Measurements from ENCODE around the gene DENND4A.
"Not testable (repeated sequence)": the region's sequence is repeated elsewhere in the genome, so short reads cannot be mapped to it uniquely, and the experiment has no call there.

DENND4A gene

DNA sequence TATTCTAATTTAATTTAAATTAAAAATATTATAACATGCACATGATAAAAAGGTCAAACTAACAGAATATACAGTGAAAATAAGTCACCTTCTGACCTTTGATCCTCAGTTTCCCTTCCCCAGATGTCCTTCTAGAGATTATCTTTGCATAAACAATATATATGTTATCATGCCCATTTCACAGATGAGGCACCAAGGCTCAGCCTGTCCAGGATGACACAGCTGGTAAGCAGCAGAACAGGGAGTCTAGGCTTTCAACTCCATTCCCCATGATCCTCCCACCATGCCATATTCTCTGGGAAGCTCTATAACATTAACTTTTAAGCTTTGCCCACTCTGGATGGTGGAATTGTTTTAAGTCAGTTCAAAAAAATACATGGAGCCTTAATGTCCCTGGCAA lies 169.0 kb downstream of the DENND4A start:
- DNase-seq, result no peak

- no peak for DNase-seq
These were observed 170.5 kb downstream of the DENND4A start, which contains the start of gene SLC24A1 for GRCh38 chr15:65621638-65622037. TSS of gene SLC24A1 (plus strand) at chr15:65621938. CDS start at chr15:65624081, 2,143 bp downstream.

DNA sequence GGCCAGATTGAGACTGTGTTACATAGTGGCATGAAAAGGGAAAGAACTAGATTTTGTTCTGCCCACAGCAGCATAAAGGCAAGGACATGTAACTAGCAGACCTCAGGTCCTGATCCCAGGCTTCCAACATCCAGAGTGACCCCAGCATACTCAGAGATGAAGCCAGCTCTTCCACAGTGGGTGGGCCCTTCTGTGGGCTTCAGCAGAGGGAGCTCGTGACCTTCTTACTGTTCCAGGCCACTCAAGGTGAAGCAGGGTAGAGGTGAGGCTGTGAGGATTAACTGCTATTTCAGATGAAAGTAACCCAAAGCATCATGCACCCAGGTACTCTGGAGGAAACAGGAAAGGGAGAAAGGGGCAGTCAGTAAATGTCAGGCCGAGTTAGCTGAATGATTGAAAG lies 171.3 kb downstream of the DENND4A start:
- no peak for DNase-seq

DNA sequence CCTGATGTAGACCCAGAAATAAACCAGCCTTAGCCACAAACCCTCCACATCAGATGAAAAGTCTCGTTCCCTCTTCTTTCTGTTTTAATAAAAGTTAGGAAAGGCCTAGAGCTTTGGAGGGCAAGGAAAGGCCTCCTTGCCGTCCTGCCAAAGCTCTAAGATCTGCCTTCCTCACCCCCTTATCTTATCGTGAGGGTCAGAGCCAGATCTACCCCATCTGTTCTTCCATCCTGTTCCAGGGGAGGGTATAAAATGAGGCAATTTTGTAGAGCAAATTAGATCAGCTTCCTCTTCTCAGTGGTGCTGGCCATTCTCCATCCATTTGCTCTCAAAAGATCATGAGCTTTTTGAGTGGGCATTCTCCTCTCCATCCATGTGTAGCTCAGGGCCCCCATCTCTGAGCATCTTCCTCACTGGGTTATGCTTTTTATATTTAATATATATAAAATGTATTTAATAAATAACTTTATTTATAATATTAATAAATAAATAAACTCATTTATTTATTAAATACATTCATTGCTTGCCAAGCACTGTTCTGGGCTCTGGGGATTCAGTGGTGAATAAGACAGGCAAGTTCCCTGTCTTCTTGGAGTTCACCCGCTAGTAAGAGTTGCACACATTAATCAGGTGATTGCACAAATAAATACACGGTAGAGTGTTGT lies 172.3 kb downstream of the DENND4A start:
- no peak for DNase-seq

DNA sequence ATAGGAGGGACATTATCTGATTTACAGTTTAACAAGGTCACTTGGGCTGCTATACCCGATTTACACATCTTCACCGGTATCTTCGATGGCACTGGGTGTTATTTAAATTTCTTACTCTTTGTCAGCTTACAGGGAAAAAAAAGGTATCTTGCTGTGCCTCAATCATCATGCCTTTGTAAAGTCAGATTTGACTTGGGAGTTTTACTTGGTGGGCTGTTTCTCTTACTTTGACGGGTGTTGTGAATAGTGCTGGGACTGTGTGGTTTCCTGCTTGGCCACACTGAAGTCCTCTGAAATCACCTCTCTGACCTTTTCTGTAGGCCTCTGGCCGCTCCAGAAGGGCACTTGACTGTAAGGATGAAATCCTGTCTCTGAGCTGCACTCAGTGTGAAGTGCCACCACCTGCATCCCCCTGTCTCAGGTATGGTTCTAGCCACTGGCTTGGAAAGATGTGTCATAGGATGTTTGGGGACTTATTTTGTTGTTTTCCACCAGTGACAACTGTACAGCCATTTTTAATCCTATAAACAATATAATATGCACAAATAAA lies 173.5 kb downstream of the DENND4A start:
- no peak for DNase-seq

DNA sequence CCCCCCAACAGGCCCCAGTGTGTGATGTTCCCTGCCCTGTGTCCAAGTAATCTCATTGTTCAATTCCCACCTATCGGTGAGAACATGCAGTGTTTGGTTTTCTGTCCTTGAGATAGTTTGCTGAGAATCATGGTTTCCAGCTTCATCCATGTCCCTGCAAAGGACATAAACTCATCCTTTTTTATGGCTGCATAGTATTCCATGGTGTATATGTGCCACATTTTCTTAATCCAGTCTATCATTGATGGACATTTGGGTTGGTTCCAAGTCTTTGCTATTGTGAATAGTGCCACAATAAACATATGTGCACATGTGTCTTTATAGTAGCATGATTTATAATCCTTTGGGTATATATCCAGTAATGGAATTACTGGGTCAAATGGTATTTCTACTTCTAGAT lies 176.2 kb downstream of the DENND4A start:
- DNase-seq, result not testable (repeated sequence)

DNA sequence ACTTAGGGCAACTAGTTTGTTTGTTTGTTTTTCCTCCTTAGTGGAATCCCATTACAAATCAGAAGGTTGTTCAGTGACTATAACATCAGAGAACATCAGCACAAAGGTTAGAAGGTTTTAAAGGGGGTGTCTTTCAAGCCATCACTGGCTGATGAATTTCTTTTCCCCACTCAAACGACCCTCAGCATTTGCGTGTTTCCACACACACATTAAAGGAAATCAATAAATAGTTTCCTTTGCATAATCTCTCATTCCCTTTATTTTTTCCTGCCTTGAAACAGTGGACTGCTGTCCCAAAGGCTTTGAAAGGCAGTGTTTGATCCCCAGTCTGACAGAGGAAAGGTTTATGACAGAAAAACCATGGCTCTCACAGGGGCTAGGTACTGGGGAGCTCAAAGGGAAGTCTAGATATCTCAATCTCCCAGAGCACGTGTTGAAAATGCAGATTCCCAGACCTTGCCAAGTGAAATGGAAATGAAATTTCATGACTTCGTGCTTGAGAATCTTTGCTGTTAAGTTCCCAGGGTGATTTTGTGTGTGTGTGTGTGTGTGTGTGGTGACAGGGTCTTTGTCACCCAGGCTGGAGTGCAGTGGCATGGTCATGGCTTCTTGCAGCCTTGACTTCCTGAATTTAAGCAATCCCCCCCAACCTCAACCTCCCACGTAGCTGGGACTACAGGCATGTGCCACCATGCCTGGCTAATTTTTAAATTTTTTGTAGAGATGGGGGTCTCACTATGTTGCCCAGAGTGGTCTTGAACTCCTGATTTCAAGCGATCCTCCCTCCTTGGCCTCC lies 178.9 kb downstream of the DENND4A start:
- no peak for DNase-seq

DNA sequence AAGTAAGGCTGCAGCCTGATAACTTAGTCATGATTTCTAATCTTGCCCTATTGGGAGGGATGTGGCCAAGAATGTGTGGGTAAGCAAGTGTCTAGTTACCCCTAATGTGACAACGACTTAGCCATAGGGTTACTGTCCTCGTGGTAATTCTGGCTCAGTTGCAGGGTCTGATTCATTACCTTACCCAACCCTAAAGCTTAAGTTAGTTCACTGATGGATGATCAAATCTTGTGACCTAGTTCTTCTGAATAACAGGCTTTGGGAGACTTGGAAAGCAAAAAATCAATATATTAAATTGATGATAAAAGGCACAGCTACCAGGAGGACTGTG lies 179.5 kb downstream of the DENND4A start:
- DNase-seq, result no peak

- no peak for DNase-seq
These were observed 180.0 kb downstream of the DENND4A start for GRCh38 chr15:65611888-65612615.

DNA sequence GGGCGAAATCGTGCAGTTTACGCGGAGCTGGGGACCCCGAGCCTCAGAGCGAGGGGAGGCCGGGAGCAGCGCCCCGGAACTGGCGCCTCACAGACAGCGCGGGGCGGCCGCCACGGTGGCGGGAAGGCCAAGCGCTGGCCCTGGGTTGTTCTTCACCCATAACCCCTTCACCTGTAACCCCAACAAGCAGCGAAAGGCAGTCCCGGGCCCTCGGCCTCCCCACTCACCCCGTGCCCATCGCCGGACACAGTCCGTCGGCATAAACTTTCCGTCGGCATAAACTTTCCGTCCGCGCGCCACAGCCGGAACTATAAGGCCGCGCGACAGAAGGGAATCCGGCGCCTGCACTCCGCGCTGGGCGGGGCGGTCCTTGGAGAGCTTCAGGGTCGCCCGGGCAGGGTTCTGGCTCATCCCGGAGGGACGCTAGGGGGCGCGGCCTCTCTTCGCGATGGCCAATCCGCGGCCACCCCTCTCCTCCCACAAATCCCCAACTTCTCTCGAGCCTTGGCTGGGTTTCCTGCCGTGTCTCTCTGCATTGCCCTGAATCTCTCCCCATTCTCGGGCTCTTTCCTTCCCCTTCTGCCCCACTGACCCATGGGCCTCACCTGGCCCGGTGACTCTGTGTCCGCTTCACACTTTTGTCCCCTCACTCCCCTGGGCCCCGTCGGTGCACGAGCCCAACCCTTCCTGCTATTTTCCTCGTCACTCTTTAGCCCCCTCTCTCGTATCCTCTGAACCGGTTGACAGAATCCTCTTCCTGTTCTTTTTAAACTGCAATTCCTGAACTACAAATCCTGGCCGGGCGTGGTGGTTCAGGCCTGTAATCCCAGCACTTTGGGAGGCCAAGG lies 181.0 kb downstream of the DENND4A start, which contains the start of gene INTS14:
Gene INTS14, minus strand, starts transcription at position 261 of the 848 bp plus-strand sequence. CDS start 3,751 bp downstream, outside the sequence.
- peak; percentile 97 for DNase-seq

All from stimulated activated CD4-positive, alpha-beta T cell treated with anti-CD3 and anti-CD28 coated beads, Interleukin-2, amount 100 ng/mL, for 48 hours (primary cell).